DMS 273 (cell line): ENCODE data around the gene AGER.
"Not testable (repeated sequence)": the region's sequence is repeated elsewhere in the genome, so short reads cannot be mapped to it uniquely, and the experiment has no call there.

Source experiments
- DNase-seq: peaks from one replicate; lab custom pipeline; 2025; ENCODE audit not compliant: unreplicated experiment; lab: John Stamatoyannopoulos, UW

Gene AGER

DNA sequence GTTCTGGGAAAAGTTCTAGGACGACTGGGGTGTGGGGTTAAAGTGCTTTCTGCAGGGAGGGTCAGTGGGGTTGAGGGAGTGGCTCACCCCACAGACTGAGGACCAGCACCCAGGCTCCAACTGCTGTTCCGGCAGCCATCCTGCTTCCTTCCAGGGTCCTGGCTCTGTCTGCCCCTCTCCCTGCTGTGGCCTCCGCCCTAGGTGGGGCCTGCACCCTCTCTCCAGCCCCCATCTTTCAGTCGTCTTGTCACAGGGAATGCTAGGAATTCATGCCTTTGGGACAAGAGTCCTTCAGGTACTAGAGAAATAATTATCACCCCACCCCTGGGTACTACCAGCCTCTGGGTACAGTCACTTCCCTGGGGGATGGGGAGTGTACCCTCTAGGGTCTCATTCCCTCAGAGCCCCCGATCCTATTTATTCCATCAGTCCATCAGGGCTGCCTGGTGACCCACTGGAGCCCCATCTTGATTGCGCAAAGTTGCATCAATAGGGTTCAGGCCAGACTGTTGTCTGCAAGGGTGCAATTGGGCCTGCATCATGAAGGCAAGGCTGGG, at the start of gene AGER:
AGER (minus strand) TSS at position 170 of the 557 bp plus-strand sequence; CDS start at position 139, 31 bp downstream.
- no peak for DNase-seq

DNA sequence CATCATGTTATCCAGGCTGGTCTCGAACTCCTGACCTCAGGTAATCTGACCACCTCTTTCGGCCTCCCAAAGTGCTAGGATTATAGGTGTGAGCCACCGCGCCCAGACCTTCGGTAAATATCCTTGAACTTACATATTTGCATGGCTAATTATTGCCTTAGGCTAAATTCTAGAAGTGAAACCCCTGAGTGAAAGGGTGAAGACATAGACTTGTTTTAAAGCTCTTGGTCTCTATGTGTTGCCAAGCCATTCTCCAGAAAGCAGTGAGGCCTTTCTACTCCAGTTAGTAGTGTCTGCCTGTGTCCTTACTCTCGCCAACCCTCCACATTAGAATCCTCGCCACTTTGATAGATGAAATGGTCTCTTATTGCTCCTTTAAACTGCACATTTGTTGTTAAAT, 42.4 kb upstream of the AGER start:
- DNase-seq: no peak

DNA sequence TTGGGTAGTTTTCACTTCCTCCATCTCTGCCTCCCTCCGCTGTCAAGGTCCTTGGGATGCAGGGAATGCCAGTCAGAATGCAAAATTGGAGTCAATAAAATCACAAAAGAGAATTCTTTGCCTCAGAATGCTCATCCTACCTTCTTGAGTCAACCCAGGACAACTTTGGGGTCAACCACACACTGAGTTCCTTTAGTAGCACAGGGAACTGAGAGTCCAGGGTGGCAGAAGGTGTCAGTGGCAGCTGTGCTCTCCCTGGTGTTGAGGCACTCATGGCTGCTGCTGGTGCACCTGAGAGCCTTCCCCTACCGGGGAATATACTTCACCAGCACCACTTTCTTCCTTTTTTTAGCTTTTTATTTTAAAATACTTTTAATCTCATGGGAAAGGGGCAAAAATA, 40.6 kb upstream of the AGER start:
- DNase-seq: no peak

DNA sequence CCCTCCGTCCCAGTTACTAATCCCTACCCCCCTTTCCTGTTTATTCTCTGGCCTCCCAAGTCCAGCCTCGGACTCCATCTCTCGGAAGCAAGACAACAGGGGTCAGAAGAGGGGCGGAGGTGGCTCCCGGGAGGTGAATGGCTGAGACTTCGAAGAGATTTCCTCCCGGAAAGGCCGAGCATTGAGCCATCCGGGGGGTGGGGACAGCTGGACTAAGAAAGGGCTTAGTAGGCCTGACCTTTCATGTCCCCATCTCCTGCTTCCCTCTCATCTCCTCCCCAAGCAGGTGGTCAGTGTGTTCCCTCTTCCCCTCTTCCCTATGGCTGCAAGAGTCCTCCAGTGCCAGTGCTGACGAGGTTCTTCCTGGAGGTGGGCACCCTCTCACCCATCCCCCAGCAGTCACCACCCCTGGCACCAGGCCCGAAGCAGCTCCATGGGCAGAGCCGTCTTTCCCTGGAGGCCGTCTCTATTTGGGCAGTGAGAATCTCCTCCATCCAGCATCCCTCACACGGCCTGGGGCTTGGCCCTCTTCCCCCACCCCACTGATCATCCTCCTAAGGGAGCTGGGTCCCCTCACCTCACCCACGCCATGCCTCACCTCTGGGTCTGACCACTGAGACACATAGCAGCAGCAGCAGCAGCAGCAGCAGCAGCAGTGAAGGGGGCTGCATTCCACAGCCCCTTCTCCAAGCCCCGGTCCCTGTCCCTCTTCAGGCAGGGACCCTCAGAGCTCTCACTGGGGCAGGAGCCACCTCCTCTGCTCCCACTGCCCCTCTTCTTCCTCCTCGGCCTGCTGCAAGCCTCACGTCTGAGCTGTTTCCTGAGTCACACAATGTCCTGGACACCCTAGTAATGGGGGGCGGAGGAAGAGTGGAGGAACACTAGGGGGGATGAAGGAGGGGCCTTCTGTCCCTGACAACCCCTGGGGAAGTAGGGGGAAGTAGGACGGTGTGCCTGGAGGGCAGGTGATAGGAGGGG, 39.5 kb upstream of the AGER start, which contains the start of gene NOTCH4:
NOTCH4 (minus strand) TSS at position 810 of the 978 bp plus-strand sequence; CDS start at position 671, 139 bp downstream.
- DNase-seq: no peak

DNA sequence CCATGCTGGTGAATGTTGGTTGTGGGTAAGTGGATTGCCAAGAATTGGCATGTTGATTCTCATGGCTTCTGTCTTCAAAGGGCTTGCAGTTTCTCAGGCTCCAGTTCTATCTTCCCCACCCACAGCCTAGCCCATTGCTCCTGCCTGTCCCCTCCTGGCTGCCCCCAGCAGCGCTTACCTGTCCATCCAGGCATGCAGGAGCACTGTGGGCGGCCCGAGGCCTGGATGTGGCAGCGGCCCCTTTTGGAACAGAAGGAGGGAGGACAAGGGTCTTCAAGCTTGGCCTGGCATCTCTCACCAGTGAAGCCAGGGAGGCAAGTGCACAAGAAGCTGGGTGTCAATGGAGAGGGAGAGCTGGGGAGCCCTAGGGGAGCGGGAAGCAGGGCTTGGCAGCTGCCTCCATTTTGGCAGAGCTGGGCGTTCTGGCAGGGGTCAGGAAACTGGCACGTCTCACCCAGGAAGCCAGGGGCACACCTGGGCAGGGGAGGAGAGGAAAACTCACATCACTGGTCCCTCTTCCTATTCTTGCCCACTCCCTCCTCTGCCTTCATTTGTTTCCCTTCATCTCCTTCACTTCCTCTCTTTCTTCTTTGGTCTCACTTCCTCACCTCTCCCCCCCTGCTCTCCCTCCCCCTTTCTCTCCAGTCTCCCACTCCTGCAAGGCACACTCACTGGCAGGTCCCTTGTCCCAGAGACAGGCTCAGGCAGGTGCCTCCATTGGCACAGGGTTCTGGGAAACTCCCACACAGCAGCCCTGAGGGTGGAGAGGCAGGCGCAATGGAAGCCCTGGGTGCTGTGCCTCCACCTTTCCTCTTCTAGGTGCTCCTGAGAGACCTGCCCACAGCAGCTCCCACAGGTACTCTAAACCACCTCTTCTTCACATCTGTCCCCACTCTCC, 38.5 kb upstream of the AGER start:
- no peak for DNase-seq

DNA sequence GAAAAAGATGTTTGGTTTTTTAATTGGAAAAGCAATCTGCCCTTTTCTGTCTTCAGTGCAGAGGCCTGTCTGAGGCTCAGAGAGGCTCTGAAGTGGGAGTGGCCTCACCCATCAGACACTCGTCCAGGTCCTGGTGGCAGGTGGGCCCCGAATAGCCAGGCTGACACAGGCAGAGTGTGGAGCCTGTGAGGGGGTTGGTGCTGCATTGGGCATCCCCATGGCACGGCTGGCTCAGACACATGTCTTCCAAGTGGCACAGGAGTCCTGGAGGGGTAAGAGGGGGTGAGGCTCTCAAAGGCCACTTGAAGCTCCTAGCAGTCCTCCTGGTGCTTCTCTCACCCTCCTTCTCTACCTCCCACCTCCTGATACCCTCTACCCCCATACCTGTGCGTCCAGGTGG, 36.0 kb upstream of the AGER start:
- no peak for DNase-seq

DNA sequence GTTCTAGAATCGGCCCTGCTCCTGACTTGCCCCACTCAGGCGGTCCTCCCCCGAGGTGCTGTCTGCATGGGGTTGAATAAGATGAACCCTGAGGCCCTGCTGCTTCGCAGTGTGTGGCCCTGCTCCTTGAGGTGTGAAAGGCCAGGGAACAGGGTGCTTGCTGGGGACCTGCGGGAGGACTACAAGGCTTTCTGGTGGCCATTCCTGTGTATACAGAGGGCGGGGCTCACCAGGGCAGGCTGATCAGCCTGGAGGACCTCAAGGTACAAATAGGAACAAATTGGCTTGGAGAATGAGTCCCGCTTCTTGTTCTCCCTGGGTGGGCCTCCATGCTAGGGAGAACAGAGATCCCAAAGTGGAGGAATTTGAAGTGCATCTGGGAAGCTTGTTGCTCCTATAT, 34.1 kb upstream of the AGER start:
- no peak for DNase-seq

DNA sequence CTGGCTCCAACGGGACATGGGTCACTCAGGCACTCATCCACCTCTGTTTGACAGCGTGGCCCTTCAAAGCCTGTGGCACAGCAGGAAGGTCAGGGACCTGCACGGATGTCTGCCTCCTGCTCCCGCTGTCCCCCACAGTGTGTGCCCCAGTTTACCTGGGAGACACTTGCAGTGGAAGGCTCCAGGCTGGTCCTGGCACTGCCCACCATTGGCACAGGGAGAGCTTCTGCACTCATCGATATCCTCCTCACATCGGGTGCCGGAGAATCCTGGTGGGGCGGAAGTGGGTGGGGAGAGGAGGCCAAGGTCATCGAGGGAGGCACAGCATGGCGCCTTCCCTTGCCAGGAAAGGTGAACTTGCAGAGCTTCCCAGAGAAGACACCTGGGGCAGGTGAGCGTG, 32.9 kb upstream of the AGER start:
- no peak for DNase-seq

DNA sequence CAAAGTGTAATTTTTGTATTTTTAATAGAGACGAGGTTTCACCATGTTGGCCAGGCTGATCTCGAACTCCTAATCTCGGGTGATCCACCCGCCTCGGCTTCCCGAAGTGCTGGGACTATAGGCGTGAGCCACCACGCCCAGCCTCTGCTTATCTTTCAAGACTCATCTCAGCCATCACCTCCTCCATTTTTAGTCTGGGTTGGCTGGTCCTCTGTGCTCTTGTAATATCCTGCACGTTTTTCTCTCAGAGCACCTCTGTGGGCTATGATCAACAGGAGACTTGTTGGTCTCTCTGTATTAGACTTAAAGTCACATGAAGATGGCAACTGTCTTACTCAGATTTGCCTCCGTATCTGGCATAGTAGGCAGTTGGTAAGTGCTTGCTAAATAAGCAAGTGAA, 32.2 kb upstream of the AGER start:
- no peak for DNase-seq

DNA sequence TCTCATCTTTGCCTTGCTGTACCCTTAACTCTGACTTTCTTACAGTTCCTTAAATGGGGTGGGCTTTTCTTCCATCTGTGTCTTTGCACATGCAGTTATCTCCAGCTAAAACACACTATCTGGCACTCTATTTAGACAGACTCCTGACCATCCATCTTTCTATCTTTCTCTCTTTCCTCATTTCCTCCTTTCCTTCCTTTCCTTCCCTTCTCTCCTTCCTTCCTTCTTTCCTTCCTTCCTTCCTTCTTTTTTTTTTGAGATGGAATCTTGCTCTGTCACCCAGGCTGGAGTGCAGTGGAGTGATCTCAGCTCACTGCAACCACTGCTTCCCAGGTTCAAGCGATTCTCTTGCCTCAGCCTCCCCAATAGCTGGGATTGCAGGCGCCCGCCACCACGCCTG, 31.6 kb upstream of the AGER start:
- DNase-seq: no peak

DNA sequence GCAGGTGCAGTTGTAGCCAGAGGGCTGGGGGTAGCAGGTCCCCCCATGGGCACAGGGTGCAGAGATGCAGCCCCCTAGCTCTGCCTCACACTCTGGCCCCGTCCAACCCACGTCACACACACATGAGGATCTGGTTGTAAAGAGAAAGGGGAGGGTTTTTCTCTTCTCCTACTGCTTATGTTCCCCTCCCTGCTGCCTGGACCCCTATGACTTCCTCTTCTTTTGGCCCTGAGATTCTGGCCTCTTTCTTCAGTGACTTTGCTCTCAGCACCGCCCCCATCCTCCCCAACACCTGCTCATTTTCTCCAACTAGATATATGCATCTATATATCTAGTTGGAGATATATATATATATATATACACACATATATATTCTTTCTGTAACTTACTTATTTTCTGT, 30.1 kb upstream of the AGER start:
- DNase-seq: no peak

DNA sequence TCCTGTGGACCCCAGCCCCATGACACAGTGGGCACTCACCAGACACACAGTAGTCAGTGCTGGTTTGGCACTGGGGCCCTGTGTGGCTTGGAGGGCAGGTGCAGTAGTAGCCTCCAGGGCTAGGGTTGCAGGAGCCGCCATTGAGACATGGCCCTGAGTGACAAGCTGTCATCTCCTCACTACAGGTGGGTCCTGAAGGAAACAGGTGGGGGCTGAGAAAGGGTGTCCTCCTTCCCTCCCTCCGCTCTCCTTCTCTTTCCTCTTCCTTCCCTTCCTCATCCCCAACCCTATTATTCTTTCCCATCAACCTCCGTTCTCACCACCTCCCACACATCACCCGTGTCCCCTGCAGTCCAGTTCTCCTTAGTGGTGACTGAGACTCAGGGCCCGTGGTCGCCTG, 29.6 kb upstream of the AGER start:
- no peak for DNase-seq

DNA sequence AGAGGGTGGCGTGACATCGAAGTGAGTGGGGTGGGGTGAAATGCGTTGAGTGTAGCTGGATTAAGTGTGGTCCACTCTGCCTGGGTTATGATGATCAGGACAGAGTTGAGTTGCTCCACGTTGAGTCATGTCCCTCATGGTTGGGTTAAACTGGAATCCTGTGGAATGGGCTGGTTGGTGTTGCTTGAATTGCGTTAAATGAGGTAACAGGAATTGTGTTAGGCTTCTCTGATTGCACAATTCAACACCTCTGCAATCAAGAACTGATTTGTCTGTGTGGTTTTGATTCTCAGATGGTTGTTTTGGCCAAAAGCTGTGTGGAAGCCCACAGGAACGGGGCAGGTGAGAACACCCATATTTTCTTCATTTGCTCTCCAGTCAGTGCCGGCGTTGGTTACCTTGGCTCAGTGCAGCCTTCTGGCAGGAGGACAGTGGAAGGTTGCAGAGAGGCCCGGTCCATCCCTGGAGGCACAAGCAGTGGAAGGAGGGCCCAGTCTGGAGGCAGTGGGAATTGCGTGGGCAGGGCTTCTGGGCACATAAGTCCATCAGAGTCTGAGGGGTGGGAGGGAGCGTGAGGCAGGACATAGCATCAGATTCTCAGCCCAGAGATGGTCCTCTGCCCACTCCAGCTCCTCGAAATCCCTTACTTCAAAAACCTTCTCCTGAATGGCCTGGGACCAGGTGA, 28.2 kb upstream of the AGER start:
- no peak for DNase-seq

DNA sequence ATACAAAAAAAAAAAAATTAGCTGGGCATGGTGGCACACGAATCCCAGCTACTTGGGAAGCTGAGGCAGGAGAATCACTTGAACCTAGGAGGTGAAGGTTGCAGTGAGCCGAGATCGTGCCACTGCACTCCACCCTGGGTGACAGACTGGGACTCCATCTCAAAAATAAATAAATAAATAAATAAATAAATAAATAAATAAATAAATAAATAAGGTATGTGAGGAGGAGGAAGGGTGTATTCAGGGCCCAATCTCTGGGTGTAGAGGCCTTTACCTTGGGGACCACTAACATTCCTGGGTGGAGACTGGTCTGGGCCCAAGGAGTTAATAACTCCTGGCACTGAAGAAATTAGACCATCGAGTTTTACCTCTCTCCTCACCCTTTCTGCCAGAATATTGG, 27.4 kb upstream of the AGER start:
- DNase-seq: not testable (repeated sequence)

DNA sequence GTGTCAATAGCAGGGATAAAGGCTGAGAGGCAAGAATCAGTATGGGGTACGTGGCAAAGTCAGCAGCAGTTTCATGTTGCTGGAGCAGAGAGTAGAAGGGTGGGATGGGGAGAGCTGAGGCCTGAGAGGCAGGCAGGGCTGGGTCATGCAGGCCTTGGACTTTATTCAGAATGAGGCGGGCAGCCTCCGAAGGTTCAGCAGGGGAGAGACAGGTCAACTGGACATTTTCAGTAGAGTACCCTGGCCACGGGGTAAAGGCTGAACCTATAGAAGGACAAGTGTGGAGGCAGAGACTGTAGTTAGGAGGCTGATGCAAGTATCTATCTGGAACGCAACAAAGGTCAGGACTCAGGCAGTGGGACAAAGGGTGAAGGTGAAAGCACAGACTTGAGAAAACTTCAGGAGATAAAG, 26.1 kb upstream of the AGER start:
- no peak for DNase-seq

DNA sequence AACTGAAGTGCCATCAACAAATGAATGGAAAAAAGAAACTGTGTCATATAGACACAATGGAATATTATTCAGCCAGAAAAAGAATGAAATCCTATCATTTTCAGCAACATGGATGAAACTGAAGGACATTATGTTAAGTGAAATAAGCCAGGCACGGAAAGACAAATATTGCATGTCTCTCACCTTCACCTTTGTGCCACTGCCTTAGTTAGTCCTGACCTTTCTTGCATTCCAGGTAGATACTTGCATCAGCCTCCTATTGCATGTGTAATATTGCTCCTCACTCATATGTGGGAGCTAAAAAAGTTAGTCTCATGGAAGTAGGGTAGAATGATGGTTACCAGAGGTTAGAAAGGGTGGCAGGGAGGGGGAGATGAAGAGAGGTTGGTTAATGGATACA, 24.9 kb upstream of the AGER start:
- DNase-seq: no peak

DNA sequence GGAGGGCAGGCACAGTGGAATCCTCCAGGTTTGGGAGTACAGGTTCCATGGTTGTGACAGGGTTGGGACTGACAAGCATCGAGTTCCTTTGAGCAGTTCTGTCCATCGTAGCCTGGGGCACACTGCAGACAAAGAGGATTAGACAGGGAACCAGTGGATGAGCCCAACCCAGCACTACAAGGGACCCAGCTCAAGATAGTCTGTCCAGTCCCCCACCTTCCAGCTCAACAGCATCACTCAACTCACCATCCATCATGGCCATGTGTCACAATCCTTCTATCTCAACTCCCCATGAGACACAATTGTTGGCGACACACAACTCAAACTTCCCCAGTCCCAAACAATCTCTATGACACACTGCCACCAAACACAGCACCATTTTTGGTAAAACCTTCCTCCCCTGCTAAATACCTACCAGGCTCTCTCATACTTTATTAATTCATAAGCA, 20.2 kb upstream of the AGER start:
- no peak for DNase-seq

DNA sequence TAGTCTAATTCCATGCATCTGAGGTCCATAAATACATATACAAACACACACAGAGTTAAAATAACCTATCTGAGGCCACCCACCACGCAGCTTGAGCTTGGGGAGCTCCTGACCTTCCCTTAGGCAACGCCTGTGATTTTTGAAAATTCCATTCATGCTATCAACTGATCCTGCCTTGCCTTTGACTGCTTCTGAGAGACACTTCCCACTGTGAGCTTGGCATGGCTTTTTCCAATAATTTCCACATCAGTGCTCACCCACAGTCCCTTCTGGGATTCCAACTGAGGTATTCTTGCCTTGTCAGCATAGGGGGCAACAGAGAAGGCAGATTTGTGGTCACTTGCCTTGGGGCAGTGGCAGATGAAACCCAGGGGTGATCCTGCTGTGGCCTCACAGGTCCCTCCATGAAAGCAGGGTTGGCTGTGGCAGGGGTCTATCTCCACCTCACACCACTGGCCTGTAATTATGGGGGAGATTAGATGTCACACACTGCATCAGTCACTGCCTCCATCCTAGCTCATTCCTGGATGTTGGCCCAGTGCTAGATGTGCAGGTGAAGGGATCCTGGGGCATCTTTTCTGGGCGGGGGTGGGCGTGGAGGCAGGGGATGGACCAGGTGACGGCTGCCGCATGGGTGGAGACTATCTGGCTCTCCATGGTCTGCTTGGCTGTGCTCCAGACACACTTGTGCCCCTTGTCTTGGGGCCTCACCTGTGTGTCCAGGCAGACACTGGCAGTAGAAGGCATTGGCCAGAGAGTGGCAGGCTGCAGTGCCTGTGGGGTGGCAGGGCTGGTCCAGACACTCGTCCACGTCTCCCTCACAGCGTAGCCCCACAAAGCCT, 19.6 kb upstream of the AGER start:
- no peak for DNase-seq

DNA sequence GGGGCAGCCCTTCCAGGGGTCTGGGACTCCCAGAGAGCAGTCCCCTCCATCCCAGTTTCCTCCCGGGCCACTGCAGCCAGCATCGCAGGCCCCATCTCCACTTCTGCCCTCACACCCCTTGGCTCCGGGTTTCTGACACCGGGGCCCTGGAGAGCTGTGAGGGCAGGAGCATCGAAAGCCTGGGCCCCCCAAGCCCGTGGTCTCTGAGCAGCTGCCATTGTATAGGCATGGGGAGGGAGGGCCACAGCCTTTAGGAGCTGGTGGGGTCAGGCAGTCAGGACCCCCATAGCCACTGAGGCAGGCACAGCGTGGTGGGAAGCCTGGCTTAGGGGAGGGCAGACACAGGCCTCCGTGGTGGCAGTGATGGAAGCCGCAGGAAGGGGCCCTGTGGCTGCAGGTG, 18.1 kb upstream of the AGER start:
- no peak for DNase-seq
